SK-N-SH (cell line): ENCODE results near the gene MRPL18. TPM values are rescaled to one million over a fixed set of nuclear protein-coding genes. Genes with fewer than 3 reads are reported as not detected.

ENCODE experiments used
- CTCF ChIA-PET: fragments of 300-600, 350-600 bp; formaldehyde crosslinking; extraction: SDS; loops from one replicate; lab custom pipeline; 2021; lab: Yijun Ruan, JAX
- POLR2A ChIA-PET: fragments of 350-600 bp; sonication (Branson Sonifier 250); formaldehyde crosslinking; extraction: SDS; loops from one replicate; lab custom pipeline; 2020; ENCODE audit warnings: antibody characterized with exemption, inconsistent platforms; lab: Yijun Ruan, JAX
- DNase-seq: peaks from one replicate; pipeline ENCODE4 v3.0.0; 2012
- H2AFZ ChIP-seq: fragments of 200-600 bp; sonication (generic); 2 replicates; pipeline ENCODE4 v1.8.1; 2016; ENCODE audit warnings: antibody characterized with exemption, mild to moderate bottlenecking, low read depth
- H3F3A ChIP-seq: fragments of 200-600 bp; sonication (generic); replicated peaks from 2 replicates; pipeline ENCODE3; 2016; ENCODE audit warnings: antibody characterized with exemption, mild to moderate bottlenecking; ENCODE audit not compliant: insufficient read depth
- H3K27ac ChIP-seq, 2 experiments: fragments of 200-500 bp in 1 of 2; fragments of 200-600 bp in 1 of 2; sonication (Bioruptor generic) in 1 of 2; sonication (generic), shearing (Covaris generic) in 1 of 2; 2 replicates each; pipeline versions ENCODE4 v1.5.1 to v1.6.1; 2014 to 2016; ENCODE audit warnings: low read depth in 2 of 2, inconsistent platforms in 1 of 2, low read length in 1 of 2, mild to moderate bottlenecking in 1 of 2, mixed read lengths in 1 of 2
- H3K27me3 ChIP-seq: fragments of 200-600 bp; sonication (generic), shearing (Covaris generic); 2 replicates; pipeline ENCODE4 v1.6.1; 2016; ENCODE audit warnings: mixed run types; ENCODE audit not compliant: insufficient read depth
- H3K36me3 ChIP-seq, 2 experiments: fragments of 200-500 bp in 1 of 2; fragments of 200-600 bp in 1 of 2; sonication (Bioruptor generic) in 1 of 2; sonication (generic) in 1 of 2; replicated peaks in 1 of 2; 2 replicates each; pipeline versions ENCODE3 to v1.5.1; 2014 to 2016; ENCODE audit warnings: low read length in 1 of 2, mild to moderate bottlenecking in 1 of 2; ENCODE audit not compliant: insufficient read depth in 2 of 2, control insufficient read depth in 1 of 2
- H3K4me1 ChIP-seq, 2 experiments: fragments of 200-500 bp in 1 of 2; fragments of 200-600 bp in 1 of 2; sonication (Bioruptor generic) in 1 of 2; sonication (generic), shearing (Covaris generic) in 1 of 2; 2 replicates each; pipeline versions ENCODE4 v1.5.1 to v1.6.1; 2014 to 2016; ENCODE audit warnings: low read depth in 1 of 2, low read length in 1 of 2, mixed run types in 1 of 2; ENCODE audit not compliant: insufficient read depth in 2 of 2, control insufficient read depth in 1 of 2
- H3K4me2 ChIP-seq: fragments of 200-600 bp; sonication (generic), shearing (Covaris generic); 2 replicates; pipeline ENCODE4 v1.6.1; 2017; ENCODE audit warnings: mixed run types
- H3K4me3 ChIP-seq, 2 experiments: fragments of 200-500 bp in 1 of 2; fragments of 200-600 bp in 1 of 2; sonication (Bioruptor generic) in 1 of 2; sonication (generic), shearing (Covaris generic) in 1 of 2; 2 replicates each; pipeline versions ENCODE4 v1.5.1 to v1.8.1; 2014 to 2016; ENCODE audit warnings: low read depth in 2 of 2, inconsistent platforms in 1 of 2, low read length in 1 of 2, mild to moderate bottlenecking in 1 of 2, mixed read lengths in 1 of 2, moderate library complexity in 1 of 2
- H3K79me2 ChIP-seq: fragments of 200-600 bp; sonication (generic); 2 replicates; pipeline ENCODE4 v1.8.1; 2017; ENCODE audit warnings: mild to moderate bottlenecking; ENCODE audit not compliant: insufficient read depth
- H3K9ac ChIP-seq: fragments of 200-600 bp; sonication (generic); 2 replicates; pipeline ENCODE4 v1.6.1; 2017; ENCODE audit warnings: mixed run types
- H3K9me2 ChIP-seq: fragments of 200-600 bp; sonication (generic); 2 replicates; pipeline ENCODE4 v1.6.1; 2017; ENCODE audit warnings: mixed run types
- H3K9me3 ChIP-seq: fragments of 200-600 bp; sonication (generic); 2 replicates; pipeline ENCODE4 v1.6.1; 2017; ENCODE audit warnings: mixed run types, mild to moderate bottlenecking, moderate library complexity
- H4K20me1 ChIP-seq: fragments of 200-600 bp; sonication (generic); 2 replicates; pipeline ENCODE4 v1.6.1; 2017; ENCODE audit warnings: mild to moderate bottlenecking, mixed run types; ENCODE audit not compliant: insufficient read depth
- EZH2phosphoT487 ChIP-seq: fragments of 200-600 bp; sonication (generic); IDR thresholded peaks from 2 replicates; pipeline ENCODE4 v1.6.1; 2017; ENCODE audit warnings: low read depth, mixed run types, mild to moderate bottlenecking, antibody characterized with exemption, moderate library complexity, borderline replicate concordance
- FOSL2 ChIP-seq: IDR thresholded peaks from 2 replicates; pipeline ENCODE4 v1.4.0; 2012; ENCODE audit warnings: low read depth, mild to moderate bottlenecking, moderate library complexity, borderline replicate concordance
- GABPA ChIP-seq: IDR thresholded peaks from 2 replicates; pipeline ENCODE4 v1.4.0; 2012; ENCODE audit warnings: low read depth, mild to moderate bottlenecking
- GATA2 ChIP-seq: sonication (generic); formaldehyde crosslinking; IDR thresholded peaks from 2 replicates; pipeline ENCODE4 v1.5.0; 2020; ENCODE audit warnings: mild to moderate bottlenecking, missing genetic modification reagents
- NRF1 ChIP-seq: IDR thresholded peaks from 2 replicates; pipeline ENCODE4 v1.6.1; 2012; ENCODE audit warnings: low read depth, mild to moderate bottlenecking, low read length
- TAF1 ChIP-seq: IDR thresholded peaks from 2 replicates; pipeline ENCODE4 v1.6.1; 2012; ENCODE audit warnings: low read depth, mild to moderate bottlenecking, low read length, moderate library complexity, borderline replicate concordance
- TCF12 ChIP-seq: IDR thresholded peaks from 2 replicates; pipeline ENCODE4 v1.4.0; 2012
- WGBS: methylation state at CpG from one replicate; pipeline ENCODE4 v1.1.6; 2017; ENCODE audit warnings: low lambda C conversion rate; 5-methylcytosine and 5-hydroxymethylcytosine counted together
- polyA plus RNA-seq, 3 experiments: library from polyadenylated mRNA; depleted of rRNA; stranded (reverse); fragments of >200 nt; gene quantifications; 2 replicates each; pipeline ENCODE4 v1.2.3, GENCODE V29; 2012
- TF ChIP-seq, protein P1 (sequence below): IDR thresholded peaks from 2 replicates; pipeline ENCODE4 v1.6.1; 2012; ENCODE audit warnings: mild to moderate bottlenecking, low read depth, low read length, moderate library complexity
- TF ChIP-seq, protein P2 (sequence below): fragments of 200-600 bp; sonication (generic); IDR thresholded peaks from 2 replicates; pipeline ENCODE4 v1.6.1; 2017; ENCODE audit warnings: antibody characterized with exemption, mild to moderate bottlenecking, moderate library complexity

The MRPL18 gene
- polyA plus RNA-seq, 1 of the 3 experiments (the other 2 are of a cell fraction), result 84.4 TPM

DNA sequence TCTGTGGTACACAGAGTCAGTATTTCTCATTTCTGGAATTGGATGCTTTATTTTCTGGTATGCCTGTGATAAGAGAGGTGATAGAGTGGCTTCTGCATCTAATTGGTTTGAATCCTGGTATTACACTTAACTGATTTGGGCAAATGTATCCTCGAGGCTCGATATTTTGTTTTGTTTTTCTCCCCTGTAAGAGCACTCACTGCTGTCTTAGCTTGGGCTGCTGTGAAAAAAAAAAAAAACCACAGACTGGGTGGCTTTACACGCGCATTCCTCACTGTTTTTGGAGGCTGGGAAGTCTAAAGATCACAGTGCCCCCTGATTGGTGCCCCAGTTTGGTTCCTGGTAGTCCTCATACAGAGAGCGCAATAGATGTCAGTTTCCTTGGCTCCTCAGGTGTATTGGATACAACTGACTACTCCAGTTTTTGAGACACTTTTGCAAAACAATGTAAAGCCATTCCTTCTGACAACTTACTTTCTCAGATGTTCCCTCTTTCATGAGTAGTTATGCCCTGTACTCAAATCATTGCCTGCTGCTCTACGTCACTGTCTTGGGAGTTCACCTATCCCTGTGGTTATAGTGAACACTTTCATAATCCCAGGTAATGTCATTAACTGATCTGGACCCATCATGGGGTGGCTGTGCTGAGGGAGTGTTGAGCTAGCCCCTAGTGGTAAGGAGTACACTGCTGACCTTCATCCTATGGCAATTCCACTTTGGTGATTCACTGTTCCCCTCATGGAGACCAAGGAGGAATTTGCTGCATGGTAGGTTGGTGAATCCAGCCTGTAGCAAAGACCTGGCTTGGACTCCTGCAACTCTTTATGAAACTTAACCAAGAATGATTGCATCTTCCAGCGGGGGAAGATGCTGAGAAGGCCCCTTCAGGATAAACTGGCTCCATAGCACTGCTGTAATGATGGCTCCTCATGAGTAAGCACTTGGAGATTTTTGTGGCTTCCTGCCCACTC is 32.0 kb upstream of the MRPL18 start:
- no peak overlapping the region for H3K9ac ChIP-seq
- H3K9me3 ChIP-seq, result no peaks in the 10 kb centered on the region
- H3K4me1 ChIP-seq, result peaks cover 13 to 20% of the 10 kb centered on the region in 2 experiments
- ChIA-PET CTCF (interaction anchor here (1.1 kb wide), 1 partner anchor 24 kb away, joined by 3 read pairs; no protein-coding TSS in a partner anchor), POLR2A (no interaction called here)
- no peak for DNase-seq
- H4K20me1 ChIP-seq, result no peaks in the 10 kb centered on the region
- H3K4me2 ChIP-seq, result no peak overlapping the region
- peak overlapping the region in 1 of 2 experiments; percentile 46; a peak in 2 of 4 replicates for H3K27ac ChIP-seq
- H3K27me3 ChIP-seq, result no peaks in the 10 kb centered on the region
- H3F3A ChIP-seq, result peaks cover 58% of the 10 kb centered on the region
- H3K36me3 ChIP-seq, result peaks cover 49 to 50% of the 10 kb centered on the region in 2 experiments
- H3K4me3 ChIP-seq, result no peak overlapping the region
- H2AFZ ChIP-seq, result no peak overlapping the region
- H3K79me2 ChIP-seq, result peaks cover 46% of the 10 kb centered on the region
- 92% methylated on average over 6 of the region's 7 CpGs for WGBS
- peak; percentile 48; the same call in 1 of the 2 replicates for TF ChIP-seq FOSL2
- TF ChIP-seq GATA2 (CRISPR knock-in tag), result no peak
- TF ChIP-seq, protein P1, sequence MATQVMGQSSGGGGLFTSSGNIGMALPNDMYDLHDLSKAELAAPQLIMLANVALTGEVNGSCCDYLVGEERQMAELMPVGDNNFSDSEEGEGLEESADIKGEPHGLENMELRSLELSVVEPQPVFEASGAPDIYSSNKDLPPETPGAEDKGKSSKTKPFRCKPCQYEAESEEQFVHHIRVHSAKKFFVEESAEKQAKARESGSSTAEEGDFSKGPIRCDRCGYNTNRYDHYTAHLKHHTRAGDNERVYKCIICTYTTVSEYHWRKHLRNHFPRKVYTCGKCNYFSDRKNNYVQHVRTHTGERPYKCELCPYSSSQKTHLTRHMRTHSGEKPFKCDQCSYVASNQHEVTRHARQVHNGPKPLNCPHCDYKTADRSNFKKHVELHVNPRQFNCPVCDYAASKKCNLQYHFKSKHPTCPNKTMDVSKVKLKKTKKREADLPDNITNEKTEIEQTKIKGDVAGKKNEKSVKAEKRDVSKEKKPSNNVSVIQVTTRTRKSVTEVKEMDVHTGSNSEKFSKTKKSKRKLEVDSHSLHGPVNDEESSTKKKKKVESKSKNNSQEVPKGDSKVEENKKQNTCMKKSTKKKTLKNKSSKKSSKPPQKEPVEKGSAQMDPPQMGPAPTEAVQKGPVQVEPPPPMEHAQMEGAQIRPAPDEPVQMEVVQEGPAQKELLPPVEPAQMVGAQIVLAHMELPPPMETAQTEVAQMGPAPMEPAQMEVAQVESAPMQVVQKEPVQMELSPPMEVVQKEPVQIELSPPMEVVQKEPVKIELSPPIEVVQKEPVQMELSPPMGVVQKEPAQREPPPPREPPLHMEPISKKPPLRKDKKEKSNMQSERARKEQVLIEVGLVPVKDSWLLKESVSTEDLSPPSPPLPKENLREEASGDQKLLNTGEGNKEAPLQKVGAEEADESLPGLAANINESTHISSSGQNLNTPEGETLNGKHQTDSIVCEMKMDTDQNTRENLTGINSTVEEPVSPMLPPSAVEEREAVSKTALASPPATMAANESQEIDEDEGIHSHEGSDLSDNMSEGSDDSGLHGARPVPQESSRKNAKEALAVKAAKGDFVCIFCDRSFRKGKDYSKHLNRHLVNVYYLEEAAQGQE, result no peak
- TF ChIP-seq, protein P2, sequence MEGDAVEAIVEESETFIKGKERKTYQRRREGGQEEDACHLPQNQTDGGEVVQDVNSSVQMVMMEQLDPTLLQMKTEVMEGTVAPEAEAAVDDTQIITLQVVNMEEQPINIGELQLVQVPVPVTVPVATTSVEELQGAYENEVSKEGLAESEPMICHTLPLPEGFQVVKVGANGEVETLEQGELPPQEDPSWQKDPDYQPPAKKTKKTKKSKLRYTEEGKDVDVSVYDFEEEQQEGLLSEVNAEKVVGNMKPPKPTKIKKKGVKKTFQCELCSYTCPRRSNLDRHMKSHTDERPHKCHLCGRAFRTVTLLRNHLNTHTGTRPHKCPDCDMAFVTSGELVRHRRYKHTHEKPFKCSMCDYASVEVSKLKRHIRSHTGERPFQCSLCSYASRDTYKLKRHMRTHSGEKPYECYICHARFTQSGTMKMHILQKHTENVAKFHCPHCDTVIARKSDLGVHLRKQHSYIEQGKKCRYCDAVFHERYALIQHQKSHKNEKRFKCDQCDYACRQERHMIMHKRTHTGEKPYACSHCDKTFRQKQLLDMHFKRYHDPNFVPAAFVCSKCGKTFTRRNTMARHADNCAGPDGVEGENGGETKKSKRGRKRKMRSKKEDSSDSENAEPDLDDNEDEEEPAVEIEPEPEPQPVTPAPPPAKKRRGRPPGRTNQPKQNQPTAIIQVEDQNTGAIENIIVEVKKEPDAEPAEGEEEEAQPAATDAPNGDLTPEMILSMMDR, result peak; percentile 49
- TF ChIP-seq GABPA, result no peak
- no peaks in the 10 kb centered on the region for H3K9me2 ChIP-seq

DNA sequence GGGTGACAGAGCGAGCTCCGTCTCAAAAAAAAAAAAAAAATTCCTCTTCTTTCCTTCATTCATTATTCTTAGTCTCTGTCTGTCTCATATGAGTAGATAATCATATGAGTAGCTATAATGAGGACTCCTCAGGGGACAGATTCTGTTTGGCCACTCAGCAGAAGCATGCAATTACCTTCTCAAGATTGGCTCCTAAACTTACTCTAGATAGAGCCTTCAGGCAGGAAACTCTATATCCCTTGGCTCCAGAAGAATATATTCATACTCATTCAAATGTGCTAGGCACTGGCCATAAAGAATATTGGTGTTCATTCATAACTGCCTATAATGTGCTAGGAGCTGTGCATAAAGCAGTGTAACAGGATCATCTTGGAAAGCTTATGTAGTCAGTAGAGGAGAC is 30.6 kb upstream of the MRPL18 start:
- DNase-seq, result no peak
- H3K27me3 ChIP-seq, result no peaks in the 10 kb centered on the region
- no peaks in the 10 kb centered on the region for H3K9me3 ChIP-seq
- ChIA-PET CTCF (interaction anchor here (1.1 to 1.4 kb wide), 2 partner anchors 8 to 25 kb away, joined by 3 read pairs; no protein-coding TSS in a partner anchor), POLR2A (no interaction called here)
- H3K27ac ChIP-seq, result peak overlapping the region in 1 of 2 experiments; percentile 94; a peak in 2 of 4 replicates
- H3K9ac ChIP-seq, result no peak overlapping the region
- TF ChIP-seq TAF1 (no peak), FOSL2 (no peak), TCF12 (no peak), EZH2phosphoT487 (no peak), NRF1 (no peak)
- peaks cover 49% of the 10 kb centered on the region for H3F3A ChIP-seq
- peaks cover 41% of the 10 kb centered on the region for H3K79me2 ChIP-seq
- peaks cover 42 to 44% of the 10 kb centered on the region in 2 experiments for H3K36me3 ChIP-seq
- no peak overlapping the region for H3K4me3 ChIP-seq
- no peak overlapping the region for H3K4me2 ChIP-seq
- H3K9me2 ChIP-seq, result no peaks in the 10 kb centered on the region
- 79% methylated on average over 2 of the region's 2 CpGs for WGBS
- H4K20me1 ChIP-seq, result no peaks in the 10 kb centered on the region
- H2AFZ ChIP-seq, result no peak overlapping the region
- peaks cover 13 to 20% of the 10 kb centered on the region in 2 experiments for H3K4me1 ChIP-seq
